K562 (cell line): ENCODE results near the gene SFRP5. TPM values are rescaled to one million over a fixed set of nuclear protein-coding genes. Genes with fewer than 3 reads are reported as not detected.

Experiments
- BCOR ChIP-seq: fragments of 450-650 bp; IDR thresholded peaks from 2 replicates; pipeline ENCODE4 v1.6.1; 2016
- CBFA2T2 ChIP-seq: fragments of 450-650 bp; conservative IDR thresholded peaks from 2 replicates; pipeline ENCODE4 v1.6.1; 2017; ENCODE audit warnings: mild to moderate bottlenecking
- CEBPG ChIP-seq, 3 experiments: fragments of 200-800 bp in 1 of 3; sonication (Bioruptor generic) in 1 of 3; sonication (generic) in 1 of 3; formaldehyde crosslinking in 1 of 3; IDR thresholded peaks in 2 of 3; conservative IDR thresholded peaks in 1 of 3; 2 replicates each; pipeline versions ENCODE4 v1.6.1 to v1.8.0; 2016 to 2022; ENCODE audit warnings: missing compliant biosample characterization in 2 of 3, missing genetic modification characterization in 2 of 3, mild to moderate bottlenecking in 1 of 3, missing genetic modification reagents in 1 of 3
- DMBX1 ChIP-seq: fragments of 250-450 bp; sonication (Bioruptor Pico); IDR thresholded peaks from 2 replicates; pipeline ENCODE4 v1.8.0; 2022; ENCODE audit warnings: inconsistent platforms, mild to moderate bottlenecking, moderate library complexity, borderline replicate concordance
- GTF2A2 ChIP-seq: IDR thresholded peaks from 2 replicates; pipeline ENCODE4 v1.6.1; 2016; ENCODE audit warnings: mild to moderate bottlenecking, missing genetic modification characterization, missing compliant biosample characterization
- MYC ChIP-seq, 2 experiments: fragments of 250-450 bp in 1 of 2; sonication (Bioruptor Pico) in 1 of 2; IDR thresholded peaks; 2 replicates each; pipeline versions ENCODE4 v1.5.1 to v1.6.1; 2012 to 2021; ENCODE audit warnings: low read depth in 2 of 2, borderline replicate concordance in 1 of 2, improper control_type of control experiment in 1 of 2, low read length in 1 of 2, mild to moderate bottlenecking in 1 of 2, moderate library complexity in 1 of 2
- PHB2 ChIP-seq: fragments of 450-650 bp; IDR thresholded peaks from 2 replicates; pipeline ENCODE4 v1.6.1; 2017; ENCODE audit warnings: low read depth
- PURB ChIP-seq: sonication (generic); formaldehyde crosslinking; IDR thresholded peaks from 2 replicates; pipeline ENCODE4 v1.9.0; 2021; ENCODE audit warnings: low read depth, mild to moderate bottlenecking, missing genetic modification reagents
- SFPQ ChIP-seq: fragments of 200-400 bp; formaldehyde crosslinking; IDR thresholded peaks from 2 replicates; pipeline ENCODE4 v1.6.1; 2017; ENCODE audit warnings: mild to moderate bottlenecking, low read depth, low read length, moderate library complexity
- TBL1XR1 ChIP-seq, 2 experiments: IDR thresholded peaks; 2 replicates each; pipeline ENCODE4 v1.6.1; 2012; ENCODE audit warnings: improper control_type of control experiment in 2 of 2, low read length in 2 of 2, mild to moderate bottlenecking in 1 of 2
- ZBTB11 ChIP-seq, 3 experiments: fragments of 200-800 bp in 1 of 3; fragments of 250-450 bp in 1 of 3; fragments of 450-650 bp in 1 of 3; sonication (Bioruptor Pico) in 1 of 3; sonication (Bioruptor generic) in 1 of 3; formaldehyde crosslinking in 1 of 3; IDR thresholded peaks; 2 replicates each; pipeline versions ENCODE4 v1.6.1 to v1.8.0; 2016 to 2022; ENCODE audit warnings: mild to moderate bottlenecking in 2 of 3, missing genetic modification characterization in 2 of 3, missing compliant biosample characterization in 1 of 3, moderate library complexity in 1 of 3
- ZBTB2 ChIP-seq: fragments of 450-650 bp; IDR thresholded peaks from 2 replicates; pipeline ENCODE4 v1.6.1; 2016; ENCODE audit warnings: antibody characterized with exemption
- ZNF24 ChIP-seq: fragments of 450-650 bp; IDR thresholded peaks from 2 replicates; pipeline ENCODE4 v1.6.1; 2016
- ZNF398 ChIP-seq: fragments of 250-450 bp; sonication (Bioruptor Pico); IDR thresholded peaks from 2 replicates; pipeline ENCODE4 v1.8.0; 2021; ENCODE audit warnings: moderate library complexity, mild to moderate bottlenecking, inconsistent platforms
- ZNF586 ChIP-seq: fragments of 450-650 bp; formaldehyde crosslinking; conservative IDR thresholded peaks from 2 replicates; pipeline ENCODE4 v1.4.0; 2020; ENCODE audit warnings: mild to moderate bottlenecking, moderate library complexity
- polyA plus RNA-seq, 8 experiments: library from polyadenylated mRNA; depleted of rRNA in 4 of 8; stranded (reverse) in 5 of 8; unstranded in 3 of 8; fragments of >200 nt; fragmentation: Nextera tagmentation in 2 of 8; fragmentation: Illumina TruSeq in 1 of 8; extraction: Ambion mirVana in 2 of 8; extraction: Trizol in 1 of 8; gene quantifications; 2 replicates each; pipeline versions ENCODE4 v1.2.1 to v1.2.3, GENCODE V29; 2011 to 2014; ENCODE audit warnings: inconsistent platforms in 1 of 8, missing spikeins in 1 of 8
- total RNA-seq, 7 experiments: library from RNA; depleted of rRNA in 6 of 7; stranded (reverse); fragments of >200 nt in 6 of 7; fragmentation: Illumina TruSeq in 2 of 7; extraction: Trizol in 2 of 7; gene quantifications; 2 replicates each; pipeline versions ENCODE4 v1.2.1 to v1.2.3, GENCODE V29; 2011 to 2021; ENCODE audit warnings: low replicate concordance in 1 of 7

Gene SFRP5
- total and polyA plus RNA-seq, 9 of the 15 experiments (the other 6 are each of a cell fraction or from before 2014, with no cell fraction given) = 0.07 to 0.29 (median 0.13) TPM; not detected in 3

GRCh38 chr10:97771913-97772823, at the start of gene SFRP5 (continued):
- no peak for TF ChIP-seq SFPQ
- TF ChIP-seq TBL1XR1 (IDR thresholded peaks at IDR 0.05; ENCODE audit: low read length in 2 of 2) = no peak
- TF ChIP-seq ZBTB11 (CRISPR knock-in tag; IDR thresholded peaks at IDR 0.05) = no peak
- peak; percentile 86 for TF ChIP-seq BCOR
- TF ChIP-seq PURB (CRISPR knock-in tag) = no peak
- TF ChIP-seq PHB2 = peak; percentile 60; the same call in 1 of the 2 replicates
- peak; percentile 85 for TF ChIP-seq CBFA2T2
- TF ChIP-seq ZNF586 = no peak
- TF ChIP-seq GTF2A2 = no peak
- no peak for TF ChIP-seq DMBX1 (CRISPR knock-in tag)
- peak; percentile 62 for TF ChIP-seq ZBTB2
- TF ChIP-seq ZNF24 = no peak
- no peak for TF ChIP-seq CEBPG (CRISPR knock-in tag; IDR thresholded peaks at IDR 0.05)
- no peak for TF ChIP-seq CEBPG (tag; conservative IDR thresholded peaks at IDR 0.05 in 1 of 2, IDR thresholded peaks at IDR 0.05 in 1 of 2)
- TF ChIP-seq MYC (IDR thresholded peaks at IDR 0.05; ENCODE audit: low read depth, low read length) = no peak
- no peak for TF ChIP-seq MYC (CRISPR knock-in tag; IDR thresholded peaks at IDR 0.05; ENCODE audit: borderline replicate concordance, low read depth)
- no peak for TF ChIP-seq ZNF398
